Measurements from ENCODE around the gene TOMM34. TPM values are rescaled to one million over a fixed set of nuclear protein-coding genes. Genes with fewer than 3 reads are reported as not detected.

The TOMM34 gene
- total and polyA plus RNA-seq, 2 of the 13 experiments (the other 11 are each of a cell fraction or from before 2014, with no cell fraction given), result 36.2 to 52.0 TPM

GRCh38 chr20:44942264-44942973, 17.8 kb downstream of the TOMM34 start (continued):
- TF ChIP-seq IRF1 (CRISPR knock-in tag; IDR thresholded peaks at IDR 0.05; ENCODE audit: low read depth) (no peak), ZHX1 (CRISPR knock-in tag; IDR thresholded peaks at IDR 0.05; ENCODE audit: low read depth) (no peak), ADNP (CRISPR knock-in tag; IDR thresholded peaks at IDR 0.05) (no peak), PCBP2 (optimal IDR thresholded peaks at IDR 0.05; ENCODE audit: low read depth, low read length, poor library complexity, severe bottlenecking) (no peak), ZBTB7A (CRISPR knock-in tag; IDR thresholded peaks at IDR 0.05) (no peak), USF2 (IDR thresholded peaks at IDR 0.05; ENCODE audit: low read depth, low read length) (no peak), USF2 (CRISPR knock-in tag; IDR thresholded peaks at IDR 0.05; ENCODE audit: borderline replicate concordance) (no peak), KDM5B (CRISPR knock-in tag; IDR thresholded peaks at IDR 0.05; ENCODE audit: borderline replicate concordance) (no peak), FUBP1 (CRISPR knock-in tag; IDR thresholded peaks at IDR 0.05; ENCODE audit: borderline replicate concordance) (no peak), ZNF891 (CRISPR knock-in tag; IDR thresholded peaks at IDR 0.05) (peak; percentile 76), PATZ1 (CRISPR knock-in tag; IDR thresholded peaks at IDR 0.05) (peak; percentile 22; the same call in 1 of the 2 replicates), ZMYM4 (CRISPR knock-in tag; IDR thresholded peaks at IDR 0.05) (peak; percentile 87), SALL1 (CRISPR knock-in tag; IDR thresholded peaks at IDR 0.05) (no peak), U2AF1 (optimal IDR thresholded peaks at IDR 0.05; ENCODE audit: low read depth, low read length) (no peak), NR2F1 (CRISPR knock-in tag; IDR thresholded peaks at IDR 0.05) (0 out of 4 replicates have a peak, but pooled peaks of 1 of the 2 experiments have one; percentile 29), ZFP37 (CRISPR knock-in tag; IDR thresholded peaks at IDR 0.05; ENCODE audit: borderline replicate concordance) (no peak), BORCS8-MEF2B (CRISPR knock-in tag; IDR thresholded peaks at IDR 0.05) (0 out of 2 replicates have a peak, but pooled peaks have one; percentile 42), FOXA1 (IDR thresholded peaks at IDR 0.05) (no peak), FOXA1 (CRISPR knock-in tag; IDR thresholded peaks at IDR 0.05) (no peak)
